HG03108 (cell line): Measurements from ENCODE around the gene LRRC7.

Experiments
- ATAC-seq: cut with Tn5 transposase; IDR thresholded peaks from one replicate; pipeline ENCODE4 v1.9.1; 2021; ENCODE audit warnings: moderate library complexity; ENCODE audit not compliant: unreplicated experiment

The LRRC7 gene

GRCh38 chr1:69765951-69766350 is 198.2 kb downstream of the LRRC7 start:
- no peak for ATAC-seq

- ATAC-seq: no peak
Observed at GRCh38 chr1:69766431-69767180, 198.9 kb downstream of the LRRC7 start.

GRCh38 chr1:69776555-69776954 is 208.8 kb downstream of the LRRC7 start:
- no peak for ATAC-seq

GRCh38 chr1:69777423-69777822 is 209.7 kb downstream of the LRRC7 start:
- ATAC-seq: no peak

GRCh38 chr1:69777971-69778370 is 210.2 kb downstream of the LRRC7 start:
- ATAC-seq: no peak

- no peak for ATAC-seq
Observed at GRCh38 chr1:69787151-69787550, 219.4 kb downstream of the LRRC7 start.

- no peak for ATAC-seq
Observed at GRCh38 chr1:69791311-69791710, 223.6 kb downstream of the LRRC7 start.

GRCh38 chr1:69794831-69795230 is 227.1 kb downstream of the LRRC7 start:
- no peak for ATAC-seq

GRCh38 chr1:69814926-69815325 is 247.2 kb downstream of the LRRC7 start:
- no peak for ATAC-seq

- ATAC-seq: no peak
Observed at GRCh38 chr1:69824932-69825331, 257.2 kb downstream of the LRRC7 start.

- no peak for ATAC-seq
Observed at GRCh38 chr1:69827732-69828131, 260.0 kb downstream of the LRRC7 start.

- no peak for ATAC-seq
Observed at GRCh38 chr1:69833536-69833935, 265.8 kb downstream of the LRRC7 start.

GRCh38 chr1:69834336-69834735 is 266.6 kb downstream of the LRRC7 start:
- no peak for ATAC-seq

GRCh38 chr1:69835955-69836354 is 268.2 kb downstream of the LRRC7 start:
- no peak for ATAC-seq

GRCh38 chr1:69836971-69837636 is 269.4 kb downstream of the LRRC7 start:
- ATAC-seq: no peak

GRCh38 chr1:69842326-69842725 is 274.6 kb downstream of the LRRC7 start:
- ATAC-seq: no peak

- no peak for ATAC-seq
Observed at GRCh38 chr1:69845655-69846054, 277.9 kb downstream of the LRRC7 start.

- ATAC-seq: no peak
Observed at GRCh38 chr1:69846267-69846666, 278.5 kb downstream of the LRRC7 start.

GRCh38 chr1:69847670-69848069 is 279.9 kb downstream of the LRRC7 start:
- no peak for ATAC-seq

GRCh38 chr1:69852151-69852550 is 284.4 kb downstream of the LRRC7 start:
- no peak for ATAC-seq

GRCh38 chr1:69852706-69853105 is 285.0 kb downstream of the LRRC7 start:
- no peak for ATAC-seq

- ATAC-seq: no peak
Observed at GRCh38 chr1:69858534-69858933, 290.8 kb downstream of the LRRC7 start.

- no peak for ATAC-seq
Observed at GRCh38 chr1:69861641-69862040, 293.9 kb downstream of the LRRC7 start.
